HG02885 (cell line): Measurements from ENCODE around the gene SSBP1.
"Not testable (repeated sequence)": the region's sequence is repeated elsewhere in the genome, so short reads cannot be mapped to it uniquely, and the experiment has no call there.

Experiments
- ATAC-seq: cut with Tn5 transposase; IDR thresholded peaks from one replicate; pipeline ENCODE4 v1.9.1; 2021; ENCODE audit warnings: mild to moderate bottlenecking; ENCODE audit not compliant: unreplicated experiment, poor library complexity

Gene SSBP1

GRCh38 chr7:141737836-141738591 is at the start of gene SSBP1:
TSS of gene SSBP1 (plus strand) at chr7:141738358. CDS start at chr7:141739167, 809 bp downstream.
- peak; percentile 87 for ATAC-seq

GRCh38 chr7:141689072-141689825 is 48.9 kb upstream of the SSBP1 start:
- not testable (repeated sequence) for ATAC-seq

GRCh38 chr7:141691540-141691939 is 46.6 kb upstream of the SSBP1 start:
- no peak for ATAC-seq

- ATAC-seq: no peak
These were observed 46.2 kb upstream of the SSBP1 start for GRCh38 chr7:141691961-141692360.

- no peak for ATAC-seq
These were observed 45.1 kb upstream of the SSBP1 start for GRCh38 chr7:141693082-141693481.

- ATAC-seq: no peak
These were observed 42.3 kb upstream of the SSBP1 start for GRCh38 chr7:141695803-141696289.

GRCh38 chr7:141696348-141696747 is 41.8 kb upstream of the SSBP1 start:
- no peak for ATAC-seq

- no peak for ATAC-seq
These were observed 40.8 kb upstream of the SSBP1 start for GRCh38 chr7:141697211-141697871.

GRCh38 chr7:141698247-141699015 is 39.7 kb upstream of the SSBP1 start:
- ATAC-seq: no peak

GRCh38 chr7:141699860-141700259 is 38.3 kb upstream of the SSBP1 start:
- no peak for ATAC-seq

GRCh38 chr7:141700296-141700847 is 37.8 kb upstream of the SSBP1 start:
- ATAC-seq: no peak

GRCh38 chr7:141700848-141701371 is 37.2 kb upstream of the SSBP1 start:
- ATAC-seq: no peak

GRCh38 chr7:141701489-141702046 is 36.6 kb upstream of the SSBP1 start:
- ATAC-seq: peak; percentile 80

GRCh38 chr7:141702047-141702567 is 36.1 kb upstream of the SSBP1 start, which contains the start of gene DENND11:
TSS of gene DENND11 (minus strand) at chr7:141702166. CDS start at chr7:141702153, 13 bp downstream.
- ATAC-seq: peak; percentile 79

- ATAC-seq: no peak
These were observed 35.3 kb upstream of the SSBP1 start for GRCh38 chr7:141702892-141703291.

- no peak for ATAC-seq
These were observed 34.0 kb upstream of the SSBP1 start for GRCh38 chr7:141704112-141704511.

GRCh38 chr7:141704741-141705140 is 33.4 kb upstream of the SSBP1 start:
- ATAC-seq: no peak

- ATAC-seq: no peak
These were observed 31.7 kb upstream of the SSBP1 start for GRCh38 chr7:141706239-141707064.
